Testis (tissue), 2 donors: ENCODE data around the gene ECT2.
"Not testable (repeated sequence)": the region's sequence is repeated elsewhere in the genome, so short reads cannot be mapped to it uniquely, and the experiment has no call there.

Experiments used
- POLR2A ChIP-seq: fragments of 450-650 bp; IDR thresholded peaks from one replicate; pipeline ENCODE4 v1.6.1; 2017; ENCODE audit warnings: antibody characterized with exemption, mild to moderate bottlenecking, moderate library complexity
- TF ChIP-seq, protein P1 (sequence below), 3 experiments: fragments of 450-650 bp in 2 of 3; fragments of 200-600 bp in 1 of 3; sonication (generic) in 1 of 3; IDR thresholded peaks; one replicate each; pipeline ENCODE4 v1.5.1; 2016 to 2019; ENCODE audit warnings: antibody characterized with exemption in 3 of 3, mild to moderate bottlenecking in 2 of 3, moderate library complexity in 1 of 3

GRCh38 chr3:172827231-172827630 is 76.7 kb downstream of the ECT2 start:
- TF ChIP-seq, protein P1, sequence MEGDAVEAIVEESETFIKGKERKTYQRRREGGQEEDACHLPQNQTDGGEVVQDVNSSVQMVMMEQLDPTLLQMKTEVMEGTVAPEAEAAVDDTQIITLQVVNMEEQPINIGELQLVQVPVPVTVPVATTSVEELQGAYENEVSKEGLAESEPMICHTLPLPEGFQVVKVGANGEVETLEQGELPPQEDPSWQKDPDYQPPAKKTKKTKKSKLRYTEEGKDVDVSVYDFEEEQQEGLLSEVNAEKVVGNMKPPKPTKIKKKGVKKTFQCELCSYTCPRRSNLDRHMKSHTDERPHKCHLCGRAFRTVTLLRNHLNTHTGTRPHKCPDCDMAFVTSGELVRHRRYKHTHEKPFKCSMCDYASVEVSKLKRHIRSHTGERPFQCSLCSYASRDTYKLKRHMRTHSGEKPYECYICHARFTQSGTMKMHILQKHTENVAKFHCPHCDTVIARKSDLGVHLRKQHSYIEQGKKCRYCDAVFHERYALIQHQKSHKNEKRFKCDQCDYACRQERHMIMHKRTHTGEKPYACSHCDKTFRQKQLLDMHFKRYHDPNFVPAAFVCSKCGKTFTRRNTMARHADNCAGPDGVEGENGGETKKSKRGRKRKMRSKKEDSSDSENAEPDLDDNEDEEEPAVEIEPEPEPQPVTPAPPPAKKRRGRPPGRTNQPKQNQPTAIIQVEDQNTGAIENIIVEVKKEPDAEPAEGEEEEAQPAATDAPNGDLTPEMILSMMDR (IDR thresholded peaks at IDR 0.05), result not testable (repeated sequence)
- TF ChIP-seq POLR2A, result not testable (repeated sequence)
